ENCODE measurements around the gene MXRA7. TPM values are rescaled to one million over a fixed set of nuclear protein-coding genes. Genes with fewer than 3 reads are reported as not detected.
"Not testable (repeated sequence)": the region's sequence is repeated elsewhere in the genome, so short reads cannot be mapped to it uniquely, and the experiment has no call there.

MXRA7 gene
- total RNA-seq, 2 experiments from 2014 or later: 1.6 to 4.9 TPM

- H3K4me2 ChIP-seq (ENCODE audit: low read length): peak overlapping the region; percentile 96
- peak overlapping the region; percentile 77 for H3K4me3 ChIP-seq (ENCODE audit: low read depth, low read length, poor library complexity, severe bottlenecking)
- peak; percentile 37 for DNase-seq (ENCODE audit: low spot score)
- BruUV-seq (replicated peaks): TSS peak; percentile 4
- ChIA-PET CTCF (ENCODE audit: unreplicated experiment) (no interaction called here), POLR2A (interaction anchor here (0.6 to 1.0 kb wide), 6 partner anchors 9 to 110 kb away, joined by 3 to 5 read pairs (median 3); no protein-coding TSS in a partner anchor)
- peaks cover 78% of the 10 kb centered on the region for H3K36me3 ChIP-seq (ENCODE audit: insufficient read depth, low read length)
- no peaks in the 10 kb centered on the region for H3K9me3 ChIP-seq (ENCODE audit: low read length)
- peak overlapping the region; percentile 92 for H3K27ac ChIP-seq (ENCODE audit: low read depth, low read length, poor library complexity, severe bottlenecking)
- H3K4me1 ChIP-seq (ENCODE audit: insufficient read depth, low read length, poor library complexity, severe bottlenecking): peaks cover 63% of the 10 kb centered on the region
- TF ChIP-seq CTCF (conservative IDR thresholded peaks at IDR 0.05; ENCODE audit: low read length) (no peak), EZH2phosphoT487 (IDR thresholded peaks at IDR 0.05; ENCODE audit: borderline replicate concordance, low read depth, low read length) (no peak)
- intact Hi-C loops (cut with micrococcal nuclease; ENCODE audit: unreplicated experiment): loop anchor here (10.0 kb wide), 2 partner anchors 712 to 1068 kb away; partner anchors contain the start of genes RECQL5 and SAP30BP
- H3K9me2 ChIP-seq (ENCODE audit: insufficient read depth, low read length): no peaks in the 10 kb centered on the region
- peaks cover 89% of the 10 kb centered on the region for H3K79me2 ChIP-seq (ENCODE audit: insufficient read depth, low read depth, low read length)
- no peak overlapping the region for H2AFZ ChIP-seq (ENCODE audit: low read length)
- H4K20me1 ChIP-seq (ENCODE audit: insufficient read depth, low read length): peaks cover 36% of the 10 kb centered on the region
Measured at GRCh38 chr17:76732734-76733617, 22.2 kb upstream of the MXRA7 start.

GRCh38 chr17:76731800-76732733 lies 21.3 kb upstream of the MXRA7 start:
- peaks cover 78% of the 10 kb centered on the region for H3K36me3 ChIP-seq (ENCODE audit: insufficient read depth, low read length)
- DNase-seq (ENCODE audit: low spot score): peak; percentile 34
- 0 out of 2 replicates have a peak, but pooled peaks have one; percentile 20 for TF ChIP-seq CTCF (conservative IDR thresholded peaks at IDR 0.05; ENCODE audit: low read length)
- not testable (repeated sequence) for BruUV-seq (replicated peaks); H3K9me3 ChIP-seq (ENCODE audit: low read length); H3K9me2 ChIP-seq (ENCODE audit: insufficient read depth, low read length); H2AFZ ChIP-seq (ENCODE audit: low read length)
- CTCF ChIA-PET (ENCODE audit: unreplicated experiment): interaction anchor here (0.5 kb wide), 1 partner anchor 48 kb away, joined by 5 read pairs; no protein-coding TSS in a partner anchor
- H3K27ac ChIP-seq (ENCODE audit: low read depth, low read length, poor library complexity, severe bottlenecking): peak overlapping the region; percentile 92
- intact Hi-C loops (cut with micrococcal nuclease; ENCODE audit: unreplicated experiment): loop anchor here (10.0 kb wide), 2 partner anchors 713 to 1067 kb away; partner anchors contain the start of genes RECQL5 and SAP30BP
- H3K4me1 ChIP-seq (ENCODE audit: insufficient read depth, low read length, poor library complexity, severe bottlenecking): peaks cover 63% of the 10 kb centered on the region
- H3K79me2 ChIP-seq (ENCODE audit: insufficient read depth, low read depth, low read length): peaks cover 97% of the 10 kb centered on the region
- H3K4me2 ChIP-seq (ENCODE audit: low read length): peak overlapping the region; percentile 96
- POLR2A ChIA-PET: interaction anchor here (0.6 to 1.0 kb wide), 6 partner anchors 8 to 410 kb away, joined by 3 read pairs; no protein-coding TSS in a partner anchor
- H4K20me1 ChIP-seq (ENCODE audit: insufficient read depth, low read length): peaks cover 40% of the 10 kb centered on the region
- peak overlapping the region; percentile 77 for H3K4me3 ChIP-seq (ENCODE audit: low read depth, low read length, poor library complexity, severe bottlenecking)

Measured in OCI-LY7 (cell line).